Loucy (cell line): ENCODE results near the gene ATP6V0E2.

Experiments used
- H2AFZ ChIP-seq: fragments of 200-600 bp; sonication (generic); 2 replicates; pipeline ENCODE4 v1.6.0; 2016; ENCODE audit warnings: antibody characterized with exemption, mild to moderate bottlenecking, low read length, moderate library complexity
- H3F3A ChIP-seq: fragments of 200-600 bp; 2 replicates; pipeline ENCODE4 v1.6.0; 2016; ENCODE audit warnings: antibody characterized with exemption, low read depth, mild to moderate bottlenecking
- H3K27me3 ChIP-seq: fragments of 200-600 bp; sonication (generic); 2 replicates; pipeline ENCODE4 v1.6.1; 2014; ENCODE audit warnings: low read length, mild to moderate bottlenecking; ENCODE audit not compliant: insufficient read depth, poor library complexity, severe bottlenecking
- H3K36me3 ChIP-seq: fragments of 200-600 bp; sonication (generic); 2 replicates; pipeline ENCODE4 v1.6.1; 2016; ENCODE audit warnings: low read length; ENCODE audit not compliant: insufficient read depth
- H3K4me1 ChIP-seq: fragments of 200-600 bp; sonication (generic); 2 replicates; pipeline ENCODE4 v1.5.1; 2014; ENCODE audit warnings: low read length, mild to moderate bottlenecking; ENCODE audit not compliant: insufficient read depth, poor library complexity, severe bottlenecking
- H3K4me2 ChIP-seq: fragments of 200-600 bp; sonication (generic); 2 replicates; pipeline ENCODE4 v1.6.0; 2014; ENCODE audit warnings: antibody characterized with exemption, low read length, low read depth, mild to moderate bottlenecking; ENCODE audit not compliant: poor library complexity, severe bottlenecking
- H3K4me3 ChIP-seq: fragments of 200-600 bp; sonication (generic); 2 replicates; pipeline ENCODE4 v1.5.1; 2014; ENCODE audit warnings: low read length, mild to moderate bottlenecking, mixed read lengths; ENCODE audit not compliant: poor library complexity, severe bottlenecking
- H3K79me2 ChIP-seq: fragments of 200-600 bp; sonication (generic); 2 replicates; pipeline ENCODE4 v1.6.1; 2014; ENCODE audit warnings: low read length; ENCODE audit not compliant: insufficient read depth
- H3K9ac ChIP-seq: fragments of 200-600 bp; sonication (generic); 2 replicates; pipeline ENCODE4 v1.6.0; 2014; ENCODE audit warnings: mild to moderate bottlenecking, low read depth, low read length, moderate library complexity; ENCODE audit not compliant: poor library complexity, severe bottlenecking
- H3K9me2 ChIP-seq: fragments of 200-600 bp; sonication (generic); replicated peaks from 2 replicates; pipeline ENCODE4 v1.6.1; 2016; ENCODE audit warnings: low read depth, low read length, mixed read lengths
- H3K9me3 ChIP-seq: fragments of 200-600 bp; sonication (generic); 2 replicates; pipeline ENCODE4 v1.6.1; 2014; ENCODE audit warnings: mild to moderate bottlenecking, antibody characterized with exemption, low read length, low read depth; ENCODE audit not compliant: insufficient read depth
- H4K20me1 ChIP-seq: fragments of 200-600 bp; sonication (generic); 2 replicates; pipeline ENCODE4 v1.6.0; 2014; ENCODE audit warnings: antibody characterized with exemption, low read length, mild to moderate bottlenecking; ENCODE audit not compliant: insufficient read depth, poor library complexity, severe bottlenecking
- EZH2phosphoT487 ChIP-seq: fragments of 200-600 bp; IDR thresholded peaks from 2 replicates; pipeline ENCODE4 v1.6.1; 2018; ENCODE audit warnings: antibody characterized with exemption, mild to moderate bottlenecking, moderate library complexity, borderline replicate concordance
- TF ChIP-seq, protein P1 (sequence below): fragments of 200-600 bp; sonication (generic); conservative IDR thresholded peaks from 2 replicates; pipeline ENCODE4 v1.5.1; 2014; ENCODE audit warnings: mild to moderate bottlenecking, antibody characterized with exemption, low read length

Gene ATP6V0E2

GRCh38 chr7:149884541-149884940, 10.8 kb downstream of the ATP6V0E2 start:
- no peak overlapping the region for H2AFZ ChIP-seq
- no peak overlapping the region for H3K4me2 ChIP-seq
- no peaks in the 10 kb centered on the region for H3F3A ChIP-seq
- H3K9me3 ChIP-seq = no peaks in the 10 kb centered on the region
- TF ChIP-seq, protein P1, sequence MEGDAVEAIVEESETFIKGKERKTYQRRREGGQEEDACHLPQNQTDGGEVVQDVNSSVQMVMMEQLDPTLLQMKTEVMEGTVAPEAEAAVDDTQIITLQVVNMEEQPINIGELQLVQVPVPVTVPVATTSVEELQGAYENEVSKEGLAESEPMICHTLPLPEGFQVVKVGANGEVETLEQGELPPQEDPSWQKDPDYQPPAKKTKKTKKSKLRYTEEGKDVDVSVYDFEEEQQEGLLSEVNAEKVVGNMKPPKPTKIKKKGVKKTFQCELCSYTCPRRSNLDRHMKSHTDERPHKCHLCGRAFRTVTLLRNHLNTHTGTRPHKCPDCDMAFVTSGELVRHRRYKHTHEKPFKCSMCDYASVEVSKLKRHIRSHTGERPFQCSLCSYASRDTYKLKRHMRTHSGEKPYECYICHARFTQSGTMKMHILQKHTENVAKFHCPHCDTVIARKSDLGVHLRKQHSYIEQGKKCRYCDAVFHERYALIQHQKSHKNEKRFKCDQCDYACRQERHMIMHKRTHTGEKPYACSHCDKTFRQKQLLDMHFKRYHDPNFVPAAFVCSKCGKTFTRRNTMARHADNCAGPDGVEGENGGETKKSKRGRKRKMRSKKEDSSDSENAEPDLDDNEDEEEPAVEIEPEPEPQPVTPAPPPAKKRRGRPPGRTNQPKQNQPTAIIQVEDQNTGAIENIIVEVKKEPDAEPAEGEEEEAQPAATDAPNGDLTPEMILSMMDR = no peak
- TF ChIP-seq EZH2phosphoT487 = no peak
- no peaks in the 10 kb centered on the region for H4K20me1 ChIP-seq
- peaks cover 4% of the 10 kb centered on the region for H3K4me1 ChIP-seq
- no peak overlapping the region for H3K4me3 ChIP-seq
- no peaks in the 10 kb centered on the region for H3K27me3 ChIP-seq
- no peaks in the 10 kb centered on the region for H3K79me2 ChIP-seq
- H3K36me3 ChIP-seq = no peaks in the 10 kb centered on the region
- no peaks in the 10 kb centered on the region for H3K9me2 ChIP-seq
- H3K9ac ChIP-seq = no peak overlapping the region

DNA sequence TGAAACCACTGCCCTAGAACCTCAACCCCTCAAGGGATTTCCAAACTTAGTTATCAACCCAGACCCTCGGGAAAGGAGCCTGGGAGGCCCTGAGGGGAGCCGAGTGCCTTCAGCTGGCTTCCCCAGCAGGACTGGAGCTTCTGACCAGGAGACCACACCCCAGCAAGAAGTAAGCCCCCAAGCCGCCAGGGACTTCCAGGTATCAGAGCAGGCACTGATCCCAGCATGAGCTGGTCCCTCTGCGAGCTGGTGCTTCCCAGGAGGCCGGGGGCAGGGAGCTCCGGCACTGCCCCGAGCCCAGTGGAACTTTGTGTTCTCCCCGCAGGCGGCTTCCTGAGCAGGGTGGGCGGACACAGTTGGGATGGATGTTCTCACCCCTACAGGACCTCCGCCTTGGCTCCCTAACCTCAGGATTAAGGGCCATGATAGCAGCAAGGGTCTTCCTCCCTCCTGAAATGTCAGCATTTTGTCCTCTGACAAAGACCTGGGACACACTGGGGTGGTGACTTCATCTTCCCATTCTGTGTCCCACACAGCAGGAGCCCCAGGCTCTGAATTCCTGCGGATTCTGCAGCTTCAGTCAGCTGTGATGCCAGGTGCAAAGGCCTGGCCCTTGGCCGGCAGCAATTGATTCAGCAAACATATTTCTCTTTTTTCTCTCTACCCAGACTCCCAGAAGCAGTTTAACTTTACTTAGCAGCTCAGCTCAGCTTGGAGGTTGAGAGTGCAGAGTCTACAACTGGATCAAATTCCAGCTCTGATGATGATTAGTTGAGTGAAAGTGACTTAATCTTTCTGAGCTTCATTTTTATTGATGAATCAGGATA, 11.6 kb downstream of the ATP6V0E2 start:
- no peaks in the 10 kb centered on the region for H3K9me2 ChIP-seq
- no peak overlapping the region for H3K4me2 ChIP-seq
- H2AFZ ChIP-seq = no peak overlapping the region
- no peaks in the 10 kb centered on the region for H3K9me3 ChIP-seq
- H3K9ac ChIP-seq = no peak overlapping the region
- H3K36me3 ChIP-seq = no peaks in the 10 kb centered on the region
- H3K4me3 ChIP-seq = no peak overlapping the region
- peaks cover 4% of the 10 kb centered on the region for H3K4me1 ChIP-seq
- TF ChIP-seq, protein P1 = no peak
- no peak for TF ChIP-seq EZH2phosphoT487
- no peaks in the 10 kb centered on the region for H4K20me1 ChIP-seq
- H3F3A ChIP-seq = no peaks in the 10 kb centered on the region
- H3K27me3 ChIP-seq = no peaks in the 10 kb centered on the region
- H3K79me2 ChIP-seq = no peaks in the 10 kb centered on the region

DNA sequence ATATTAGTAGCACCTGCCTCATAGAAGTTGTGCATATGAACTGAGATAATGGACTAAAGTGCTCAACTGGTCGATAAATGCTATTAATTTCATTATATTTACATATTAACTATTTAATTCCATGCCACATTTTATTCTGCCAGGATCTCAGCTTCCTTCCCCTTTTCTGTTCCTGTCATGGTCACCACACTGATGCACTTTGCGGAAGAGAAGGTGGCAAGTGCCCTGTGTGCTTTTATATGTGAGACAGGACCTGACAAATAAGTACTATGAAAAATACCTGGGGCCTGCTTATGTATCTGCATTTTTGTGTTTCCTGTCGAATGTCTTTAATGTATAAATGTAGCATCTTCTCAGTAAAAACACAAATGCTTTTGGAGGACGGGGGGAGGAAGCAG, 12.2 kb downstream of the ATP6V0E2 start:
- TF ChIP-seq EZH2phosphoT487 = no peak
- TF ChIP-seq, protein P1 = no peak
- Histone ChIP-seq H3K79me2 (no peaks in the 10 kb centered on the region), H3K9ac (no peak overlapping the region), H3K27me3 (no peaks in the 10 kb centered on the region), H3K9me3 (no peaks in the 10 kb centered on the region), H4K20me1 (no peaks in the 10 kb centered on the region), H3K4me2 (no peak overlapping the region), H3F3A (no peaks in the 10 kb centered on the region), H3K36me3 (no peaks in the 10 kb centered on the region), H2AFZ (no peak overlapping the region), H3K4me3 (no peak overlapping the region), H3K9me2 (no peaks in the 10 kb centered on the region), H3K4me1 (peaks cover 4% of the 10 kb centered on the region)
